Colonic mucosa (tissue), 4 donors: ENCODE measurements around the gene RGS17. TPM values are rescaled to one million over a fixed set of nuclear protein-coding genes. Genes with fewer than 3 reads are reported as not detected.
A peak's percentile ranks its signal among the peaks of the same experiment; 100 is the strongest.

Experiments
- DNase-seq: peaks from one replicate; pipeline ENCODE4 v3.0.0-alpha.2; 2020
- H3K27ac ChIP-seq: fragments of 200-600 bp; one replicate; pipeline ENCODE4 v1.8.0; 2021
- H3K27me3 ChIP-seq: fragments of 200-600 bp; one replicate; pipeline ENCODE4 v1.8.0; 2021
- H3K36me3 ChIP-seq: fragments of 200-600 bp; one replicate; pipeline ENCODE4 v1.8.0; 2021
- H3K4me1 ChIP-seq: fragments of 200-600 bp; one replicate; pipeline ENCODE4 v1.8.0; 2021; ENCODE audit warnings: mild to moderate bottlenecking
- H3K4me3 ChIP-seq: fragments of 200-600 bp; one replicate; pipeline ENCODE4 v1.8.0; 2021
- H3K9ac ChIP-seq, 2 donors: one replicate each; pipeline ENCODE4 v1.7.0; 2013; ENCODE audit warnings: control low read depth in 2 of 2, low read depth in 2 of 2, low read length in 2 of 2
- H3K9me3 ChIP-seq: fragments of 200-600 bp; one replicate; pipeline ENCODE4 v1.8.0; 2021
- intact Hi-C: fragments of 100-400 bp; cut with DNase I; formaldehyde crosslinking; loops from one replicate; pipeline ENCODE4 v1.14.1; 2022
- total RNA-seq, 2 donors: library from RNA; stranded (reverse); fragmentation: NEBNext Ultra II Directional in 1 of 2; extraction: Animal tissue kit (Norgen Biotek cat#: 25700) in 1 of 2; gene quantifications; one replicate each; pipeline ENCODE4 v1.2.1, GENCODE V29; 2021
- TF ChIP-seq, protein P1 (sequence below): fragments of 200-600 bp; IDR thresholded peaks from one replicate; pipeline ENCODE4 v1.8.0; 2022; ENCODE audit warnings: antibody characterized with exemption, mild to moderate bottlenecking
- donor health status: healthy.
- donor health status: DM: no; HTN: no; CAD: no.
- donor health status: DM: no; HTN: no; CAD: no.

Gene RGS17
- total RNA-seq, 2 donors from 2014 or later = 0.25 to 0.53 TPM

DNA sequence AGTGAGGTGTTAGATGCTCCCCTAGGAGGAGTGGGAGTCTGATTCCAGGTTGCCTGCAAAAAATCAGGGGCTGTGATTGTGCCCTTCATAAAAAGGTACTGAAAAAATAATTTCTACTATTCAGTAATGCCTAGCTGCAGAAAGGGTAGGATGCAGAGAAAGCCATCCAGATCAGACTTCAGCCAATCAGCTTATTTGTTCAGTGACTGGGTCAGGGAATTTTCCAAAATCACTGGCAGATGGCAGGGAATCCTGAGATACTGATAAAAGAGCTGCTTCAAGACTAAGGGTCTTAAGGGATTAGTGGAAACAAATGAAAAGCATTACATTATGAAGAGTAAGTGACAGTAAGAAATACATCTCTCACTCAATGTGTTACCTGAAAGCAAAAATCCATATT lies 85.8 kb downstream of the RGS17 start:
- Histone ChIP-seq H3K36me3 (no peaks in the 10 kb centered on the region), H3K27ac (no peak overlapping the region), H3K9me3 (no peaks in the 10 kb centered on the region), H3K4me3 (no peak overlapping the region), H3K9ac (no peak overlapping the region), H3K27me3 (no peaks in the 10 kb centered on the region), H3K4me1 (no peaks in the 10 kb centered on the region)
- DNase-seq = no peak
- TF ChIP-seq, protein P1, sequence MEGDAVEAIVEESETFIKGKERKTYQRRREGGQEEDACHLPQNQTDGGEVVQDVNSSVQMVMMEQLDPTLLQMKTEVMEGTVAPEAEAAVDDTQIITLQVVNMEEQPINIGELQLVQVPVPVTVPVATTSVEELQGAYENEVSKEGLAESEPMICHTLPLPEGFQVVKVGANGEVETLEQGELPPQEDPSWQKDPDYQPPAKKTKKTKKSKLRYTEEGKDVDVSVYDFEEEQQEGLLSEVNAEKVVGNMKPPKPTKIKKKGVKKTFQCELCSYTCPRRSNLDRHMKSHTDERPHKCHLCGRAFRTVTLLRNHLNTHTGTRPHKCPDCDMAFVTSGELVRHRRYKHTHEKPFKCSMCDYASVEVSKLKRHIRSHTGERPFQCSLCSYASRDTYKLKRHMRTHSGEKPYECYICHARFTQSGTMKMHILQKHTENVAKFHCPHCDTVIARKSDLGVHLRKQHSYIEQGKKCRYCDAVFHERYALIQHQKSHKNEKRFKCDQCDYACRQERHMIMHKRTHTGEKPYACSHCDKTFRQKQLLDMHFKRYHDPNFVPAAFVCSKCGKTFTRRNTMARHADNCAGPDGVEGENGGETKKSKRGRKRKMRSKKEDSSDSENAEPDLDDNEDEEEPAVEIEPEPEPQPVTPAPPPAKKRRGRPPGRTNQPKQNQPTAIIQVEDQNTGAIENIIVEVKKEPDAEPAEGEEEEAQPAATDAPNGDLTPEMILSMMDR = no peak
- intact Hi-C loops = no loop called here

DNA sequence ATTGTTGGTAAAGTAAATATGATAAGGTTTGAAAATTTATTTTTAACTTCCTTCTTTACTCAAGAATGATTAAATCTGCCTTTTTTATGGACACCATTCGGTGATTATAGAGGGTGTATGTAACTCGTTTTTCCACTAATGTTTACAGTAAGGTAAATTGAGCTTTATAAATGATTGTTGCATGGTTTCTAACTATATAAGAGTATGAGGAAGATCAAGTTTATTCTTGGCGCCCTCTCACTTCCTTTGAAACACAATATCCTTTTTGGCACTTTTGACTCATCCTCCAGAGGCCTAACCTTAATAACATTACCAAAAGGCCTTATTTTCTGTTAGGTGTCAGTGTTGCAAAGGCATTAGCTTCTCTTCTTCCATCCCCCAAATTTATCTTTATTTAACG lies 86.8 kb downstream of the RGS17 start:
- DNase-seq = no peak
- TF ChIP-seq, protein P1 = no peak
- H3K36me3 ChIP-seq = no peaks in the 10 kb centered on the region

DNA sequence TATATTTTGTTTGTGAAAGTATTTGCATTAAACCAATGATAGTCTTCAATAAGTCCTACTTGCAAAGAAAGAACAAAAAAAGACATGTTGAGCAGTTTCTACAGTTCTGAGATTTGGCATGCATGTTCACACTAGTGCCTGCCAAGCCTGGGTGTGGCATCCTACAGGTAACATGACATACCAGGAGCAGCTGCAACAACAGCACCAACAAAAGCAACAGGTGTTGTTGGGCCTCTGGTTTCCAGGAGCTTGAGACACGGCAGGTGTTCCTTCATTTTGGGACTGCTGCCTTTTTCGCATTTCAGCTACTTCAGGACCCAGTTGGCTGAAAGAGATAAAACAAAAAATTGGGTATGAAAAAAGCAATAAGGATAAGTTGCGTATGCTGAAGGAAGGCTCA lies 87.4 kb downstream of the RGS17 start:
- Histone ChIP-seq H3K36me3 (no peaks in the 10 kb centered on the region), H3K9ac (no peak overlapping the region), H3K9me3 (no peaks in the 10 kb centered on the region), H3K4me1 (no peaks in the 10 kb centered on the region), H3K27ac (peak overlapping the region; percentile 1), H3K27me3 (no peaks in the 10 kb centered on the region), H3K4me3 (no peak overlapping the region)
- DNase-seq = peak; percentile 72
- TF ChIP-seq, protein P1 = no peak
- intact Hi-C loops = no loop called here

More for the DNA sequence above, 86.8 kb downstream of the RGS17 start:
- Histone ChIP-seq H3K4me3 (no peak overlapping the region), H3K9me3 (no peaks in the 10 kb centered on the region), H3K27ac (no peak overlapping the region), H3K9ac (no peak overlapping the region), H3K27me3 (no peaks in the 10 kb centered on the region), H3K4me1 (no peaks in the 10 kb centered on the region)
- intact Hi-C loops = no loop called here

DNA sequence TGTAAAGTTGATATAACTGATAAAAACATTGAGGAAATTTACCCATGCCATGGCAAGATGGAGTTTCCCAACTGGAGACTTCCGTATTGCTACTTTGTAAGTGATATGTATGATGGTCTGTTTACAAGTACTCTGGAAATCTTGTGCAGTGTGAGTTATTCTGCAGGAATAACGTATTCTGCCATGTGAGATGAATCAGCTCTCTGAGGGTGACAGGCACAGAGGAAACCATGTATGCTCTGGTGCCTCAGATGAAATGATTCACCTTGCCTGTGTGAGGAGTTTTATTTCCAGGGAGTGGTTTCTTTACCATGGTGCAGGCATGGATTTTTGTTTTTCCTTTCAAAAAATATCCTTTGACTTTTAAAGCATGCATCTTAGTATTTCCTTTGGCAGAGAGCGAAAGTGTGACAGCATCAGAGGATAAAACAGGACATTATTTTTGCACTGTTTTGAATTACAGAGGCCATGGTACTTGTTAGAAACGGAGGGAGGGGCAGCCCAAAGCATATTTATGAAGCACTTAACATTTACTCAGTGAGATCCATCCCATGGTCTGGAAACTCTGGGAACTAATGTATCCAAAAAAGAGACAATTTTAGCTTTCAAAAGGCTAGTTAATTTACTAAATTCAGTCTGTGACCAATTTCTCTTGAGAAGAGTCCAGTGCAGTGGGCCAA lies 92.6 kb downstream of the RGS17 start:
- Histone ChIP-seq H3K36me3 (no peaks in the 10 kb centered on the region), H3K27ac (no peak overlapping the region), H3K9me3 (no peaks in the 10 kb centered on the region), H3K4me1 (no peaks in the 10 kb centered on the region), H3K27me3 (no peaks in the 10 kb centered on the region), H3K4me3 (no peak overlapping the region), H3K9ac (no peak overlapping the region)
- intact Hi-C loops = loop anchor here (10.0 kb wide), 3 partner anchors 196 to 476 kb away; no protein-coding TSS in a partner anchor
- TF ChIP-seq, protein P1 = no peak
- DNase-seq = no peak

DNA sequence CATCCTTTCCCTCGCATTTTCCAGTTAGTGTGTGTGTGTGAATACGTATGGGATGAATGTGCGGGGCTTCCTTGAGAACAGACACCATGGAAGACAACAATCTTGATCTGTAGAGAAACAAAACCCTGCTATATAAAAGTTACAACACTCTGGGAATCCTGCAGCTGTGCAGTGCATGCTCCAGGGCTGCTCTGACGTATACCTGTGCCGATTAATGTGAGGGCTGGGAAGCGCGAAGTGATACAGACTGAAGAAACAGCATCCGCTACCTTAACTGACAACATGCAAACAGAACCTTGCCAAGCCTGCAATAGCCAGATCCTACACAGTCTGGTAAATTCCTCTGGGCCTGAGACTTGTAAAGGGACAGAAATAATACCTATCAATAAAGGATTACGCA lies 96.9 kb downstream of the RGS17 start:
- Histone ChIP-seq H3K9me3 (no peaks in the 10 kb centered on the region), H3K27ac (no peak overlapping the region), H3K4me3 (no peak overlapping the region), H3K36me3 (no peaks in the 10 kb centered on the region), H3K9ac (no peak overlapping the region), H3K4me1 (no peaks in the 10 kb centered on the region), H3K27me3 (no peaks in the 10 kb centered on the region)
- TF ChIP-seq, protein P1 = no peak
- intact Hi-C loops = loop anchor here (5.0 to 10.0 kb wide), 4 partner anchors 73 to 481 kb away; no protein-coding TSS in a partner anchor
- no peak for DNase-seq
